H9 (cell line): ENCODE data around the gene ASTN2. TPM values are rescaled to one million over a fixed set of nuclear protein-coding genes. Genes with fewer than 3 reads are reported as not detected.

Source experiments
- DNase-seq: peaks from one replicate; pipeline ENCODE4 v3.0.0-alpha.2; 2017
- H2AFZ ChIP-seq: one replicate; pipeline ENCODE4 v1.6.1; 2013; ENCODE audit warnings: mild to moderate bottlenecking, low read length, control low read depth, moderate library complexity
- H2AK5ac ChIP-seq: 2 replicates; pipeline ENCODE4 v1.6.1; 2013; ENCODE audit warnings: low read length, control low read depth, mixed read lengths; ENCODE audit not compliant: insufficient read length
- H2BK120ac ChIP-seq: one replicate; pipeline ENCODE4 v1.6.1; 2013; ENCODE audit warnings: low read depth, mild to moderate bottlenecking, low read length, control low read depth, inconsistent platforms; ENCODE audit not compliant: poor library complexity, severe bottlenecking
- H2BK12ac ChIP-seq: 2 replicates; pipeline ENCODE4 v1.6.1; 2013; ENCODE audit warnings: low read length, control low read depth, mixed read lengths, low read depth; ENCODE audit not compliant: insufficient read length
- H2BK15ac ChIP-seq: 2 replicates; pipeline ENCODE4 v1.6.1; 2013; ENCODE audit warnings: low read depth, low read length, control low read depth
- H2BK20ac ChIP-seq: one replicate; pipeline ENCODE4 v1.6.1; 2013; ENCODE audit warnings: low read depth, mild to moderate bottlenecking, low read length, control low read depth, inconsistent platforms; ENCODE audit not compliant: poor library complexity, severe bottlenecking
- H2BK5ac ChIP-seq: 2 replicates; pipeline ENCODE4 v1.6.1; 2013; ENCODE audit warnings: low read length, control low read depth, mixed read lengths; ENCODE audit not compliant: insufficient read length
- H3K14ac ChIP-seq: 2 replicates; pipeline ENCODE4 v1.6.1; 2013; ENCODE audit warnings: low read length, control low read depth; ENCODE audit not compliant: insufficient read depth
- H3K18ac ChIP-seq: 2 replicates; pipeline ENCODE4 v1.6.1; 2013; ENCODE audit warnings: low read depth, mild to moderate bottlenecking, mixed read lengths, low read length, control low read depth; ENCODE audit not compliant: insufficient read length
- H3K23ac ChIP-seq: 2 replicates; pipeline ENCODE4 v1.6.1; 2013; ENCODE audit warnings: low read length, control low read depth, mixed read lengths, low read depth; ENCODE audit not compliant: insufficient read length
- H3K23me2 ChIP-seq: 2 replicates; pipeline ENCODE4 v1.6.1; 2013; ENCODE audit warnings: low read depth, mild to moderate bottlenecking, mixed read lengths, low read length, control low read depth; ENCODE audit not compliant: insufficient read length, poor library complexity, severe bottlenecking
- H3K27ac ChIP-seq: 2 replicates; pipeline ENCODE4 v1.5.1; 2013; ENCODE audit warnings: low read length, control low read depth, mixed read lengths, low read depth; ENCODE audit not compliant: insufficient read length
- H3K27me3 ChIP-seq: 2 replicates; pipeline ENCODE4 v1.6.1; 2013; ENCODE audit warnings: low read length, control low read depth, inconsistent platforms; ENCODE audit not compliant: insufficient read depth
- H3K4ac ChIP-seq: 2 replicates; pipeline ENCODE4 v1.6.1; 2013; ENCODE audit warnings: low read depth, mild to moderate bottlenecking, control low read depth, inconsistent platforms, low read length, moderate library complexity
- H3K4me1 ChIP-seq: 2 replicates; pipeline ENCODE4 v1.6.1; 2013; ENCODE audit warnings: low read length, control low read depth, inconsistent platforms; ENCODE audit not compliant: insufficient read depth
- H3K4me2 ChIP-seq: 2 replicates; pipeline ENCODE4 v1.6.1; 2013; ENCODE audit warnings: low read length, control low read depth, mixed read lengths; ENCODE audit not compliant: insufficient read length, insufficient read depth
- H3K56ac ChIP-seq: 2 replicates; pipeline ENCODE4 v1.6.1; 2013; ENCODE audit warnings: low read depth, mild to moderate bottlenecking, mixed read lengths, low read length, control low read depth; ENCODE audit not compliant: insufficient read length
- H3K79me1 ChIP-seq: 2 replicates; pipeline ENCODE4 v1.6.1; 2013; ENCODE audit warnings: low read depth, mild to moderate bottlenecking, moderate library complexity, low read length, control low read depth, inconsistent platforms; ENCODE audit not compliant: insufficient read depth, poor library complexity, severe bottlenecking
- H3K79me2 ChIP-seq: 2 replicates; pipeline ENCODE4 v1.6.1; 2013; ENCODE audit warnings: low read length, control low read depth, inconsistent platforms; ENCODE audit not compliant: insufficient read depth
- H3K9ac ChIP-seq: 2 replicates; pipeline ENCODE4 v1.6.1; 2013; ENCODE audit warnings: low read length, control low read depth, mixed read lengths; ENCODE audit not compliant: insufficient read length; ENCODE audit errors: extremely low read depth
- H3K9me3 ChIP-seq: one replicate; pipeline ENCODE4 v1.6.1; 2013; ENCODE audit warnings: low read depth, low read length, inconsistent platforms; ENCODE audit not compliant: control insufficient read depth
- H3T11ph ChIP-seq: one replicate; pipeline ENCODE4 v1.6.1; 2013; ENCODE audit warnings: mild to moderate bottlenecking, low read length, control low read depth, inconsistent platforms
- H4K20me1 ChIP-seq: one replicate; pipeline ENCODE4 v1.6.1; 2013; ENCODE audit not compliant: control insufficient read depth, insufficient read length, insufficient read depth
- H4K5ac ChIP-seq: 2 replicates; pipeline ENCODE4 v1.6.1; 2013; ENCODE audit warnings: low read depth, mild to moderate bottlenecking, mixed read lengths, low read length, control low read depth; ENCODE audit not compliant: insufficient read length
- H4K8ac ChIP-seq: replicated peaks from 2 replicates; pipeline ENCODE4 v1.6.1; 2013; ENCODE audit warnings: low read length, control low read depth, mixed read lengths, low read depth; ENCODE audit not compliant: insufficient read length
- H4K91ac ChIP-seq: 2 replicates; pipeline ENCODE4 v1.6.1; 2013; ENCODE audit warnings: low read depth, mild to moderate bottlenecking, moderate library complexity, mixed read lengths, low read length, control low read depth; ENCODE audit not compliant: insufficient read length
- H3K27ac Mint-ChIP-seq, 3 experiments: 2 replicates in 2 of 3; 3 replicates in 1 of 3; pipeline ENCODE4 v1.8.0; 2020 to 2021; ENCODE audit warnings: mixed read lengths in 3 of 3, mild to moderate bottlenecking in 1 of 3, moderate library complexity in 1 of 3
- H3K27me3 Mint-ChIP-seq: 2 replicates; pipeline ENCODE4 v1.8.0; 2021; ENCODE audit warnings: low read depth, mild to moderate bottlenecking, moderate library complexity, mixed read lengths
- H3K36me3 Mint-ChIP-seq, 3 experiments: 2 replicates in 2 of 3; 3 replicates in 1 of 3; pipeline ENCODE4 v1.8.0; 2020 to 2021; ENCODE audit warnings: low read depth in 3 of 3, mixed read lengths in 3 of 3; ENCODE audit not compliant: insufficient read depth in 1 of 3
- H3K4me1 Mint-ChIP-seq, 2 experiments: 2 replicates each; pipeline ENCODE4 v1.8.0; 2020; ENCODE audit warnings: mixed read lengths in 2 of 2
- H3K4me3 Mint-ChIP-seq, 2 experiments: 2 replicates in 1 of 2; 3 replicates in 1 of 2; pipeline ENCODE4 v1.8.0; 2020 to 2021; ENCODE audit warnings: mild to moderate bottlenecking in 2 of 2, mixed read lengths in 2 of 2, moderate library complexity in 1 of 2
- H3K9me3 Mint-ChIP-seq, 2 experiments: 2 replicates in 1 of 2; 3 replicates in 1 of 2; pipeline ENCODE4 v1.8.0; 2020; ENCODE audit warnings: mild to moderate bottlenecking in 2 of 2, mixed read lengths in 2 of 2, moderate library complexity in 1 of 2
- CTCF ChIP-seq: fragments of 200-600 bp; sonication (generic); conservative IDR thresholded peaks from 3 replicates; pipeline ENCODE4 v1.8.0; 2021; ENCODE audit warnings: antibody characterized with exemption, mild to moderate bottlenecking
- WGBS: extraction: QIAGEN DNeasy Blood & Tissue Kit; methylation state at CpG from one replicate; pipeline ENCODE4 v1.1.7; 2013; ENCODE audit warnings: missing lambda C conversion rate, low lambda C conversion rate, mixed read lengths; ENCODE audit not compliant: insufficient read length; ENCODE audit errors: extremely low coverage; 5-methylcytosine and 5-hydroxymethylcytosine counted together
- total RNA-seq: library from RNA; stranded (reverse); gene quantifications from 2 replicates; pipeline ENCODE4 v1.2.1, GENCODE V29; 2021

ASTN2 gene
- total RNA-seq, 1 experiment from 2014 or later, result 9.7 TPM

DNA sequence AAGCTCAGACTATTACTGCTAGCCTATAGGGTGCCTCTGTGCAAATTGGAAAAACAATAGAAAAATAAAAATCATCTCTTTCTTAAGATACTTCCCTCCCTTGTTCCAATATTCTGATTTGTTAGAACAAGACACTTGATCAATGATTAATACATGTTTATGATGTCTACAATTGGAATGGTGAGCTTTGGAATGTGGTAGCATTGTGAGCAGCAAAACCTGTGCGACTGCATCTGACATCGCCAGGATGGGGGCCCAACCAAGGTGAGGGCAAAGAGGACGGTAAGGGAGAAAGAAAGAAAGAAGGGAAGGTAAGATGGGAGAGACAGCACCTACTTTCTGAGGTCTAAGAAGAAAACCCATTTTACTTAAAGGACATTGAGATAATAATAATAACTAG lies 910.8 kb downstream of the ASTN2 start:
- Histone ChIP-seq H3K4me2 (no peak overlapping the region), H3K79me1 (no peaks in the 10 kb centered on the region), H3K14ac (no peak overlapping the region), H3K18ac (no peak overlapping the region), H3T11ph (no peak overlapping the region), H4K91ac (no peak overlapping the region), H2BK5ac (no peak overlapping the region), H2BK12ac (no peak overlapping the region), H3K27ac (no peak overlapping the region), H2BK15ac (no peak overlapping the region), H2AFZ (no peak overlapping the region), H3K23me2 (no peaks in the 10 kb centered on the region), H4K5ac (no peak overlapping the region), H4K20me1 (no peaks in the 10 kb centered on the region), H3K4ac (no peak overlapping the region), H2BK120ac (no peak overlapping the region), H2BK20ac (no peak overlapping the region), H3K4me1 (no peaks in the 10 kb centered on the region), H2AK5ac (no peak overlapping the region), H3K9me3 (no peaks in the 10 kb centered on the region), H3K23ac (no peak overlapping the region), H3K27me3 (no peaks in the 10 kb centered on the region), H4K8ac (no peak overlapping the region), H3K79me2 (no peaks in the 10 kb centered on the region), H3K9ac (no peak overlapping the region), H3K56ac (no peak overlapping the region)
- Mint-ChIP-seq H3K36me3 (no peaks in the 10 kb centered on the region), H3K9me3 (peaks cover 0 to 3% of the 10 kb centered on the region in 2 experiments; a peak in 1 of 5 replicates), H3K27me3 (peaks cover 2% of the 10 kb centered on the region), H3K27ac (no peak overlapping the region), H3K4me3 (no peak overlapping the region), H3K4me1 (peaks cover 4 to 10% of the 10 kb centered on the region in 2 experiments)
- no CpG with 5 or more reads among the region's 3 CpGs for WGBS
- no peak for TF ChIP-seq CTCF
- no peak for DNase-seq
